HG03342 (cell line): ENCODE results near the gene LSR.

ENCODE experiments used
- ATAC-seq: cut with Tn5 transposase; IDR thresholded peaks from one replicate; pipeline ENCODE4 v1.9.1; 2021; ENCODE audit warnings: mild to moderate bottlenecking, moderate library complexity; ENCODE audit not compliant: unreplicated experiment

LSR gene

DNA sequence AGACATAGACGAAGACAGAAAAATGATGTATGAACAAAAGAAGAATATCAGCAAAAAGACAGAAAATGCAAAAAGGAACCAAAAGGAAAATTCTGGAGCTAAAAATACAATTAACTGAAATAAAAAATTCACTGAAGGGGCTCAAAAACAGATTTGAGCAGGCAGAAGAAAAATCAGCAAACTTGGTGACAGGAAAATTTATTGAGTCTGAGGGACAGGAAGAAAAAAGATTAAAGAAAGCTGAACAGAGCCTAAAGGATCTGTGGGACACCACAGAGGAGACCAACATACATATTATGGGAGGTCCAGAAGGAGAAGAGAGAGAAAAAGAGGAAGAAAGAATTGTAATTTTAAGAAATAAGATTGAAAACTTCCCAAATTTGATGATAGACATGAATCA, 7.4 kb upstream of the LSR start:
- ATAC-seq: no peak

DNA sequence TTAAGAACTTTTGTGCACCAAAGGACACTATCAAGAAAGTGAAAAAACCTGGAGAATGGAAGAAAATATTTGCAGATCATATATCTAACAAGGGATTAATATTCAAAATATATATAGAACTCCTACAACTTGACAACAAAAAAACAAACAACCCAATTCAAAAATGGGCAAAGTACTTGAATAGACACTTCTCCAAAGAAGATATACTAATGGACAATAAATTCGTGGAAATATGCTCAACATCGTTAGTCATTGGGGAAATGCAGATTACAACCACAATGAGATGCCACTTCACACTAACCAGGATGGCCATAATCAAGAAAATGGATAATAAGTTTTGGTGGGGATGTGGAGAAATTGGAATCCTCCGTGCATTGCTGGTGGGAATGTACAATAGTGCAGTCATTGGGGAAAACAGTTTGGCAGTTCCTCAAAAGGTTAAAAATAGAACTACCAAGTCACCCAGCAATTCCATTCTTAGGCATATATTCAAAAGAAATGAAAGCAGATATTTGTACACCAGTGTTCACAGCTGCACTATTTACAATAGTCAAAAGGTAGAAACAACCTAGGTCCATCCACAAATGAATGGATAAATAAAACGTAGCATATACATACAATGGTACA, 2.2 kb upstream of the LSR start:
- ATAC-seq: no peak

GRCh38 chr19:35247526-35248309, 1.1 kb upstream of the LSR start:
- ATAC-seq: peak; percentile 36

DNA sequence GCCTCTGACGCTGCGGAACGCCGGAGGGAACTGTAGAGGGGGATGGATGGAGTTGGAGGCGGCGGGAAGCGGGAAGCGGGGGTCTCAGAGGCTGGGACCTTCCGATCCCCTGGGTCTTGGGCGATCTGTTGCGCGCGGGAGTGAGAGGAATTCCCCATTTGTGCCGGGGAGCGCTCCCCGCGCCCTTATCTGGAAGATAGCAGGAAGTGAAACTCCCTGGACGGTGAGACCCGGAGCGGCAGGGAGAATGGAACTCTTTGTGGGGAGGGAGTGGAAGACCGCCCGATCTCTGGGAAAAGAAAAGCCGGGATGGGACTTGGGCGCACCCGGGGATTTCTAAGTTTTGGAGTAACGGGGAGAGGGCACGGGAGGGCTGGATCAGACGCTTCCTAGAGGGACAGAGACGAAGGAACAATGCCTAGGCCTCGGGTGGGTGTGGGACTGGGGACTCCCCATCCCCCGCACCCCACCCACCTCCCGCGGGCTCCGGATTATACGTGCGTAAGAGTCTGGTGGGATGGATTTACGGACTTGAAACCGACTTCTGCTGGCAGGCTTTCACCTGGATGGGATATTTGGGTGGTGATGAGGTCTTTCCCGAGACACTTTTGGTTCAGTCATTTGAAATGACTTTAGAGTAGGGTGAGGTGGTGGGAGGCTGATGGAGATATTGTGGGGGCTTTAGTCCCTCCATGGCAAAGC, 495 bp downstream of the LSR start:
- ATAC-seq: no peak

- ATAC-seq: no peak
Measured at GRCh38 chr19:35249848-35250711, 1.3 kb downstream of the LSR start.

GRCh38 chr19:35251456-35251855, 2.7 kb downstream of the LSR start:
- no peak for ATAC-seq

DNA sequence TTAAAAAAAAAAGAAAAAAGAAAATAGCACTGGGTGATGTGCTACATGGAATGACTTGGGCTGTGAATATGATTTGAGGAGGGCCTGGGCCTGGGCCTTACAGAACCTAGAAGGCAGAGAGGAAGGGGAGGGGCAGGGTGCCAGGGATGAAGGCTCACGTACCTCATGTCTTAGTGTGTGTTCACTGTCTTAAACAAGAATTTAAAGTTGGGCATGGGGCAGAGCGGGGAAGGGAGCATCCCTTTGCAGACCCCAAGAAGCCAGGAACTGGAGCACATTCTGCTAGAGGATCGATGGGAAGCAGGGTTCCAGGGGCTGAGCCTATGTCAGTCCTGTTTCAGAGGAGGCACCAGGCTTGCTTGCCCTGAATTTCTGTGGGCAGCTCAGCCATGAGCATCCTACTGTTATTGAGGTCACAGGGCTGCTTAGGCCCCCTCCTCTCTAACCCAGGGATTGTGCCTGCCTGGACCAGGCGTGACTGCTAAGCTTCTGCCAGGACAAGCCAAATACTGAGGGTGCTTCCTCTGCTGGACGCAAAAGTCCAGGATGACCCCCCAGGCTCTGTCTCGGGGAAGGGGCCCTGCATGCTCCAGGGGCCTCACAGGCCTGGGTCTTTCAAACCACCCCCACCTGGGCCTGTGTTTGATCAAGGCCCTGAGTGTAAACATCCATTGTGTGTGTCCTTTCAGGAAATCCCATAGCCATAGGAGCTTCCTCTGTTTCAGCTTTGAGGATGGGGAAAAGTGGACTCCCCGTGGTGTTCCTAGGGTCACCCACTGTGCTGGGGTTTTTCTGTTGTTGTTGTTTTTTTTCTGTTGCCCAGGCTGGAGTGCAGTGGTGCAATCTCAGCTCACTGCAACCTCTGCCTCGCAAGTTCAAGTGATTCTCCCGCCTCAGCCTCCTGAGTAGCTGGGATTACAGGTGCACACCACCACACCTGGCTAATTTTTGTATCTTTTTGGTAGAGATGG, 4.8 kb downstream of the LSR start:
- no peak for ATAC-seq

GRCh38 chr19:35254341-35255297, 5.8 kb downstream of the LSR start:
- ATAC-seq: no peak

- ATAC-seq: no peak
Measured at GRCh38 chr19:35256566-35256965, 7.8 kb downstream of the LSR start.

DNA sequence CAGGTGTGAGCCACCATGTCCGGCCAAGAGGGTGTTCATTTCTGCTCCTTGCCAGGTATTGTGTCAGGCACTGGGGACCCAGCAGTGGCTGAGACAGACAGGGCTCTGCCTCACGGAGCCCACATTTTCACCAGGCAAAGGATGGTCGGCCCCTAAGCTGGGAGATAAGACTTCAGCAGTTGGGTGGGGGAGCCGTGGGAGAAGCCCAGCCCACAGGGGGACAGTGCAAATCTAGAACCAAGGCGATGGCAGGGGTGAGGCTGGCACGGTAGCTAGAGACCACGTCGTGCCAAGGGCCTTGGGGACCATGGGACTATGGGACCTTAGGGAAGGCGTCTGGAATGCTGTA, 8.3 kb downstream of the LSR start:
- no peak for ATAC-seq

DNA sequence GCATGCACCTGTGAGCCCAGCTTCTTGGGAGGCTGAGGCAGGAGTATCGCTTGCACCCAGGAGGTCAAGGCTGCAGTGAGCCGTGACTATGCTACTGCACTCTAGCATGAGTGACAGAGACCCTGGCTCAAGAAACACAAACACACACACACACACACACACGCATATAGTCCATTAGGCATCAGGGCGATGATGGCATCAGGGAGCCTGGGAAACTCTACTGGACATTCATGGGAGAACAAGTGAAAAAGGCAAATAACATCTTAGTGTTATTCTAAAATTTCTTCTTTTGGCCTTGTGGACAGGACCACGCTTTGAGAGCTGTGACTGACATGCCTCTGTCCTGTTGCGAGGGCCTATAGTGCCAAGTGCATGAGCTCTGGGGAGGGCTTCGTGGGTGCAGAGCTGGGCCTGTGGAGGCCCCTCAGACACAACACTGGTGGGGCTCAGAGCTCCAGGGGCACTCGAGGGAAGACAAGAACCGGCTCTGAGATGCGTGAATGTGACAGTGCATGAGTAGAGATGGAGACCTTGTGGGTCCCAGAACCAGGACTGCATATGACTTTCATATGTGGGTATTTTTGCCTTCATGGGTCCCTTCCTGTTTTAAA, 12.0 kb downstream of the LSR start:
- ATAC-seq: no peak

DNA sequence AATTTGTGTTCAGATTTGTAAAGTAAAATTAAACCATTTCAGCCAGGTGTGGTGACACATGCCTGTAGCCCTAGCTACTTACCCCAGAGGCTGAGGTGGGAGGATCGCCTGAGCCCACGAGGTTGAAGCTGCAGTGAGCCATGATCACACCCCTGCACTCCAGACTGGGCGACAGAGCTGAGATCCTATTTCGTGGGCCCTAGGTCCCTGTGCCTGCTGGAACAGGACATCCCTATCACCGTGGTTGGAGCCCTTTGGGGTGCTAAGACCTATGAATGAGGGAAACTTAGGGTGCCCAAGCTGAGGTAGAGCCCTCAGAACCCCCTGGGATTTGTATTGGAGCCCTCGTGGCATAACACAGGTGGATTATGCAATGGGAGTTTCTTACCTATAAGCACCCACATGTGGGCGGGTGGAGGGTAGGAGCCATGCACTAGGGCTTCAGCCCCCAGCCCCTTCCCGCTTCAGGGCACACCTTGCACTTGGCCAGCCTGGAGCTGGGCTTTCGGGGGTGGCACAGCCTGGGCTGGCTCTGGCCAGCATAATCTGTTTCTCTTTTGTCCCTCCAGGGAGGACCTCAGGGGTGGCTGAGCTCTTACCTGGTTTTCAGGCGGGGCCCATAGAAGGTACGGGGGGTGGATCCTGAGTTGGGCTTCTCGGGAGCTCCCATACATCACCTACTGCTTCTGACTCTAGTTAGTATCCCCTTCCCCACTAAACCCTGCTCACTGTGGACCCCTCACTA, 12.7 kb downstream of the LSR start:
- ATAC-seq: no peak

- no peak for ATAC-seq
Measured at GRCh38 chr19:35262101-35262761, 13.4 kb downstream of the LSR start.

DNA sequence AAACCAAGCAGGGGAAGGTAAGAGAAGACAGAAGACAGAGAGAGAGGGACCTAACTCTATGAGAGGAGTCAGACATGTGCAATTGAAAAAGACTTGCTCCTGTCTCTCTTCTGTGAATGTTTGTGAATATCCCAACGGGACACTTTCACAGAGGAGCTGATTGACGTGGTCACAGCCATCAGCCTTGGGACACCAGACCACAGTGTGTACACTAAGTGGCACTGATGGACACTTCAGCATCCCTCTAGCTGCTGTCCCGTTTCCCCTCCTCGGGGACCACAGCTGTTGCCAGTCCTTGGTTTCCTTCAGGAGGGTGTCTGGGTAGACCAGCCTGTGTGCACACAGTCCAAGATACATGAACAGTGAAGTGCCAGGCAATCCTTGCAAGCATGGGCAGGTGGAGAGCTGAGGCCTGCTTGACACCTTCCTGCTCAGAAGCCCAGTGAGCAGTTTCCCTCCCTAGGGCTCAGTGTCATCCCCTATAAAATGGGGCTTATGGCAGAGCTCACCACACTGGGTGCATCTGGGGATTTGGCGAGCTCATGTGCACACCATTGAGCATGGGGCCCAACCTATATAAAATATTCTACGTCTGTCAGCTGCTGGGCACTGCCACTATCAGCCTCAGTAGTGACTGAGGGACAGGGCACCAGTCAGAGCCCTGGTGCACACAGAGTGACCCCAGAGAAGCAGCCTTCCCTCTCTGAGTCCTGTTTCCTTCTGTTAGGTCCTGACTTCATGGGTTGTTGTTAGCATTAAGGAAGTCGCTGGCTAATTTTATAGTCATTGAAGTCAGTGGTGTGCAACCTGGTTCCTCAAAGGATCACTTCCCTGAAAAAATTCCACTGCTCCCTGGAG, 15.7 kb downstream of the LSR start:
- no peak for ATAC-seq

DNA sequence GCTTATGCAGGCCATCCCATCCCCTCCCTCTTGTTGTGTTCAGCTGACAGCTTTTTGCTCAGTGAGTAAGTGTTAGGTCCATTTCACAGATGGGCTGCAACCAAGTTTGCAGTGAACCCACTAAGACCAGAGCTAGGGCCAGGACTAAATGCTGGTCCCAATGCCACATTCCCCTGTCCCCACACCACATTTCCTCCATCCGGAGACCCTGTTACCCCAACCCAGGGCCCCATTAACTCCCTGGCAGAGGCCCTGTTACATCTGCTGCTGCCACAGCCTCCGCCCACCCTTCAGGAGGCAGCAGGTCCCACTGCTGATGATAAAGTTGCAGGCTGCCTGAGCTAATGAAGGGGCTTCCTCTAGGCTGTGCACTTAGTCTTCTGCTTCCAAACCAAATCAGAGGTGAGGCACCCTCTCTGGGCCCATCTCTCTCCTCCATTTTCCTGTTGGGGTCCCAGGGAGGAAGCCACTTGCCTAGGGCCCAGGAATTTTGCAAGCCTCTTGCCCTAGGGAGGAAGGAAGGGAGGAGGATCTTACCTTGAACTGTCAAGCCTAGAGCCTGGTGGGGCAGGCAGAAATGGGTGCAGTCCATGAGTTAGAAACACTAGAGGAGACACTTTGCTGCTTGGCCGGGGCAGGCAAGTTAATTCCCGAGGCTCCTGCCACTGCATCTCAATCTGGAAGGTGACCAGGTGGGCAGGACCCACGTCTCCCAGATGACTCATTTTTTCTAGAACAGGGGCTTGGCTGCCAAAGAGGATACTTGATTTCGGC, 16.5 kb downstream of the LSR start:
- ATAC-seq: no peak
